HG03103 (cell line): ENCODE results near the gene CAPZA3.
"Not testable (repeated sequence)": the region's sequence is repeated elsewhere in the genome, so short reads cannot be mapped to it uniquely, and the experiment has no call there.

ENCODE experiments used
- ATAC-seq: cut with Tn5 transposase; IDR thresholded peaks from one replicate; pipeline ENCODE4 v1.9.1; 2021; ENCODE audit warnings: low read depth; ENCODE audit not compliant: unreplicated experiment

Gene CAPZA3, protein sequence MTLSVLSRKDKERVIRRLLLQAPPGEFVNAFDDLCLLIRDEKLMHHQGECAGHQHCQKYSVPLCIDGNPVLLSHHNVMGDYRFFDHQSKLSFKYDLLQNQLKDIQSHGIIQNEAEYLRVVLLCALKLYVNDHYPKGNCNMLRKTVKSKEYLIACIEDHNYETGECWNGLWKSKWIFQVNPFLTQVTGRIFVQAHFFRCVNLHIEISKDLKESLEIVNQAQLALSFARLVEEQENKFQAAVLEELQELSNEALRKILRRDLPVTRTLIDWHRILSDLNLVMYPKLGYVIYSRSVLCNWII

DNA sequence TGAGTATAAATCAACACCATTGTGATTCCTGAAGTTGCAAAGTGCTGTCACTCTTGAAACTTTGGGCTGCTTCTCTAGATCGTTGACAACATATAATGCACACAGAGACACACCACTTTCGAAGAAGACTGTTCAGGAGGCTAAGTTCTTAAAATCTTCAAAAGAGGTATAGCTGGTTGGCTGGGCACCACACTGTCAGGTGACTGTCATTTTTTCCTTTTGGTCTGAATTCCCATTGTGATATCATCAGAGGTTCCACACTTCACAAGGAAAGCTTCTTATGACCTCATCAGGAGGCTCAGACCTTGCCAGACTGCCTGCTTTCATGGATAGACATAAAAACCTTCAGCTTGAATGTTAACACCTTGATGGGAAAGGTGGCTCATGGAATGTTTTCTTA lies at the start of gene CAPZA3, which contains the start of gene PLCZ1:
Gene CAPZA3 (plus strand): TSS at position 301 of the 400 bp plus-strand sequence. CDS start 150 bp downstream, outside the sequence.
Gene PLCZ1 (minus strand): TSS at position 194 of the 400 bp plus-strand sequence. CDS start 641 bp downstream, outside the sequence.
- no peak for ATAC-seq

DNA sequence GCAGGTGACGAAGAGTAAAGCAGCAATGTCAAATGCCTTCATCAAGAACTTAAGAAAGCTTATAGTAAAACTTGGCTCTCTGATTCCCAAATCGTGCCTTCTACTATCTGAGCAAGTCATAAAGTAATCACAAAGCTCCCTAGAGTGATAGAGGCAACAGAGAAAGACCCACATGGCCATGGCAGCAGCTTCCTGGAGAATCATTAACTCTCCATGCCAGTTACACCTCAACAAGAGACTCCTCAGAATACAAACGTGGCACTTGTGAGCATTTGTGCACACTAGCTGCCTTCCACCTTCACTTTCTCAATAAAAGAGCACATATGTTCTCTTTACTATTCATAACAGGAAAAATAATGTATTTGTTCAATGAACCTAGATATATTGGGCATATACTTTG lies 48.1 kb upstream of the CAPZA3 start:
- no peak for ATAC-seq

DNA sequence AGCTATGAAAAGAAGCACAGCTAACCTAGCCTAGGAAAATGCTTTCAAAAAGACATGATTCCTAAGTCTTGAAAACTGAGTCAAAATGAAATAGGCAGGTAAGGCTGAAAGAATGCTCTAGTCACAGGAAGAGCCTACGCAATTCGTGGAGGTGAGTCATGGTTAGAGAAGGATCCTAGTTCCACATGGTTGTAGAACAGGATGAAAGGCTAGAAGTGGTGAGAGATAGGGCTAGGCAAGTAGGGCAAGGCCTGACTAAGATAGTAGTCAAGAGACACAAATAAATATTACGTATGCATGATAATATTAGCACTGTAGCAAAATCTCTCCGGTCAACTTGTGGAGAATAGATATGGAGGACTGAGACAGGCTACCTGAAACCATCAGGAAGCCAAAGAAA lies 47.3 kb upstream of the CAPZA3 start:
- ATAC-seq: no peak

DNA sequence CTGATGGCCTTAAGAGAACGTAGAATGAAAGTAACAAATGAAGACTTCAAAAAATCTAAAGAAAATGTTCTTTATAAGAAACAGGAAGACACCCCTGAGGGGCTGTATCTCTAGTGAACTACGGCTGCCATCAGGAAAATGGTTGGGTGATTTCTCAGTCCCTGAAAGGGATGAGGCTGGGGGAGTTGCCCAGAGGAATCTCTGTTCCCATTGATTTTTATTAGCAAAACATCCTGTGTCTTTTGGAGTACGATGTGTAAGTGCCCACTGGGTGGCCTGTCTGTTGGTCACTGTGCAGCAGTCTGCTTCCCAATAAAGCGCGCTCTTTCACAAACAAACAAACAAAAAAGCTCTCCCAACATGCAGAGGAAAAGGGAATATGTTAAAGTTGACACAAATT lies 43.9 kb upstream of the CAPZA3 start:
- not testable (repeated sequence) for ATAC-seq

DNA sequence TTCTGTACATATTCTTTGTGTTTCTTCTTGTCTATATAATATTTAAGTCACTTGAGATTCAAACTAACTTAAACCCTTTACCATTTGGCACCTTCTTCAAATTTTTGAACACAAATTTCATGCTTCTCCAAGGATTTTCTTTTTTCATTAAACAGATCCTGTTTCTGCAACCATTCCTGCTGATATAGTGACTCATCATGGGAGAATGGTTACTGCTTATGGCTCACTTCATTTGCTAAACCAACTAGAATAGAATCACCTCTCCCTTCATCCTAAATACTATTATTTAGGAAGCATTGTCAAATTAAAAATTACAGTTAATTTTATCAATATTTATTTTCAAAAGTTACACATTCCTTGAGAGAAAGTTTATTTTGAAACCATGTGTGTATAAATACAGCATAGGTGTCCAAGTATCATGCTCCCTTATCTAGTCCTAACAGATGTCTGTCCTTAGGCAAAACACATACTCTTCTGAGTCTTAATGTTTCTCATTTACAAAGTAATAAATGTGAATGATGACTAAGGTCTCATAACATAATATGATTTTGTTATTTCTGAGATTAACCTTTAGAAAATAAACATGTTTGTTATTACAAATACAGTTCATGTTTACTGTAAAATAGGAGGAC lies 40.8 kb upstream of the CAPZA3 start:
- no peak for ATAC-seq

DNA sequence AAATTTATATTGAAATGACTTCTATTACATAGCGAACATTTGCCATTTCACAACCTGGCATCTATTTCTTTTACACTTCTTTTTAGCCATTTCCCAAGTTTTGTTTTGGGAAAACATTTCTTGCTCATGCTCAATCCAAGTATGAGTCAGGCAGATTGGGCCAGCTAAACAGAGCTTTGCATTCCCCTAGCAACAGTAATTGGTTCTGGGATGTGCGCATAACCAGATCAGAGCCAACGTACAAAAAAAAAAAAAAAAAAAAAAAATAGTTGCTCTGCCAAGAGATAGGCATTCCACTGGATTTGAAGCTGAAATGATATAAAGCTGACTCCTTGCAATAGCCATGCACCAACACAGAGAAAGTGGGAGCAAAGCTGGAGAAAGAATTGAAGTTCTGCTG lies 37.6 kb upstream of the CAPZA3 start:
- ATAC-seq: no peak

DNA sequence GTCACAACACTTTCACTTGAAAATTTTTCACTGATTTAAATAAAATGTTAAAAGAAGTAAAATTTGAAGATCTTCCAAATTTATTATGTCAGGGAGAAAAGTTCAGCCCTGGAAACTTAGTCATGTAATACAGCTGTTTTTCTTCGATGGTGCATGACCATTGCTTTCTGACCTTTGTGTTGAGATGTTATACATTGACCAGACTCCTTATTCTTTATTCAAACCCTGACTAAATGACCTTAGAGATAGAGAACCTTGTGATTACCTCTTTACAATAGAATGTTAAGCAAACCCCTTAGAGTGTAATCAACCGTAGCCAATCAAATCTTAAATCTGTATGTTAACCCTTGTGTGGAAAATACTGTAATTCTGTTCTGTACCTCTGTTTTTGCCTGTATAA lies 34.6 kb upstream of the CAPZA3 start:
- ATAC-seq: no peak

DNA sequence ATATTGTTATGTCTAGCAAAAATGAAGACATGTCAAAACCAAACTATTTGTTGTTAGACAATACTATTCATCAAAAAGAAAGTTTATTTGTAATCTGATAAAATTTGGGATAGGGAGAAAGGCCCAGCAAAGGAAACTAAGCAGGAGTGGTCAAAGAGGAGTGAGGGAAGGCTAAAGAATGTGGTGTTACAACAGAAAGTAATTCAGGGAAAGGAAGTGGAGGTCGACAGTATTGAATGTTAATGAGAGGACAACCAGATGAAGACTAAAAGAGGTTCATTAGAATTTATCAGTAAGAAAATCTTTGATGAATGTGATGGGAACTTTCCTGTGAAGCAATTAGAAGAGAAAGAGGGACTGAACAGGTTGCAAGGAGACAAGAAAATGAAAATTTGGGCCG lies 34.0 kb upstream of the CAPZA3 start:
- ATAC-seq: no peak

DNA sequence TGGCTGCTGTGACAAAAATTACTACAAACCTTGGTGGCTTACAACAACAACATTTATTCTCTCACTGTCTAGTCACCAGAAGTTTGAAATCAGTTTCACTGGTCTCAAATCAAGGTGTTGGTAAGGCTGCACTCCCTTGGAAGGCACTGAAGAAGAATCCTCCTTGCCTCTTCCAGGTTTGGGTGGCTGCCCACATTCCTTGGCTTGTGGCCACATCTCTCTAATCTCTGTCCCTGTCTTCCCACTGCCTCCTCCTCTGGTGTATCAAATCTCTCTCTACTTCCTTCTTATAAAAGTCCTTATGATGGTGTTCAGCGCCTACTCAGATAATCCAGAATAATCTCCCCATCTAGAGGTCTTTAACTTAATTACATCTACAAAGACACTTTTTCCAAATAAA lies 31.1 kb upstream of the CAPZA3 start:
- no peak for ATAC-seq

DNA sequence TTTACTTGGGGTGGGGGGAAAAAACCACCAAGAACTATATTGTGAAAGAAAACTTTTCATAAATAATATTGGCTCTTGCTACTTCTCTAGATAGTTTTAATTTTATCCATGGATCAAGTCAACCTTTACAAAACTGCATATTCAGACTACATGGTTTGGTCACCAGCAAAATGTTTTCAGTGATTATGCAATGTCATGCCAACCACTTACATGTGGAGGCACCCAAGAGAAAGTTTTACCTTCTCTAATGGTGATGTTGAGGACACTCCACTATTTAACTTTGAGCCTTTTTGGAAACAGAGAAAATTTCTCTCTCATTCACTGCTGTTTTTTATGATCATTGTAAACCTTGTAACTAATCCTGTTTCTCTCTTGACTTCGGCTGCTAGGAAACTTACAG lies 21.7 kb upstream of the CAPZA3 start:
- ATAC-seq: no peak

DNA sequence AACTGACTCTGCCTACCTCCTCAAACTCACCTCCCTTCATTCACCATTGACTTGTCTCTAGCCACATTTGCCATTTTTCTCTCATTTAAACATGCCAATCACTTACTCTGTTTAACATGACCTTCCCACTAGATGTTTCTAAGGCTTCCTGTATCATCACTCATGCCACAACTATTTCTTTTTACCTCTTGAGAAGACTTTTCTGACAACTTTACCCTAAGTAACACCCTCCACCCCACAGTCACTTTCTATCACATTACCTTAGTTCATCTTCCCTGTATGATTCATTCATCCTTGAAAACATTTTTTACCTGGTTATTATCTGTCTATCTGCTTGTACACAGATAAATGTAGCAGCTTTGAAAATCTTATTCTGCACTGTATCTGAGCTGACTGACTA lies 19.5 kb upstream of the CAPZA3 start:
- no peak for ATAC-seq

DNA sequence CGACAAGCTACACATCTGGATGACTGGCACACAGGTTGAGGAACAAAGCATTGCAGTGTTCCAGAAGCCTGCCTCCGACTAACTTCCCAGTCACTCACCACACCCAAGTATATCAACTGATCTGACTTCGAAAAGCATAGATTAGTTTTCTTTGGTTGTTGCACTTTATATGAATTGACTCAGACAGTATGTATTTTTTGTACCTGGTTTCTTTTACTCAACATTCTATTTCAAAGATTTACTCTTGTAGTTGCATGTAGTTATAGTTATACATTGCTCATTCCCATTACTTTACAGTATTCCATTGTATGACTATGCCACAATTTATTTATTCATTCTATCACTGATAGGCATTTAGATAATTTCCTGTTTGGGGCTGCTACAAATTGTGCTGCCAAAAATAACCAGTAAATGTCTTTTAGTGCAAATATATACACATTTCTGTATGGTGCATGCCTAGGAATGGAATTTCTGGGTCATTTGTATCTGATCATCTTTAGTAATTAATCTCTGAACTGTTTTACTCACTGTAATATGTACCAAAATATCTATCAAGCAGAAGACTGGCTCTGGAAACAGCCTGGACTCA lies 17.9 kb upstream of the CAPZA3 start:
- ATAC-seq: no peak

DNA sequence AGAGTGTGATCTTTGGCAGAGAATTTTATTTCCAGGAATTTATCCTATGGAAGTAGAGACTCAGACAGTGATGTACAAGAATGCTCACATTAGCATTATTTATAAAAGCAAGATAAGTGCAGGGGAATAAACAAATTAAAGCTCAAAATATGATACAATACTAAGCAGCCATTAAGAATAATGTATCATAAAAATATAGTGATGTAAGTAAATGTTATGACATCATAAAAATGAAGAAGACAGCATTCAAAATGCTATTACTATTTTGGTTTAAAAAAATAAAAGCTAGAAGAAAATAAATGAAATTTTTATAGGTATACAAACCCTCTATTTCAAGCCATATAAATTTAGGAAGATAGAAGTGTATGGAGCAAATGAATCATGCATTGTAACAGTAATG lies 17.2 kb upstream of the CAPZA3 start:
- no peak for ATAC-seq

DNA sequence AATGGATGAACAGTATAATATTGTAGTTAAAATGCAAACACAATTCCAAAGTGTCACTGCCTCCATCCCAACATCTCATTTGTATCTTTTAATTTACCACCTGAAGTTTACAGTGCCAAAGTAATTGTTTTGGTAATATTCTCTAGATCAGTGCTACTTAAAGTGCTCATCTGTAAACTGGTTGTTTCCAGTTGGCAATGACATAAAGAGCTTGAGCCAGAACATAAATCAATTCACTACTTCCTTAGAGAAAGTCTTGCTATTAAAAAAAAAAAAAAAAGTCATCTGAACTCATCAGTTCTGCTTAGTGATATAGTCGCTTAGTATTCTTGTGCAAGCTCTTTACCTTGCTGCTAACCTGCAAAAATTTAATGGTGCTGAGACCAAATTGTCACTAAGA lies 16.5 kb upstream of the CAPZA3 start:
- no peak for ATAC-seq

DNA sequence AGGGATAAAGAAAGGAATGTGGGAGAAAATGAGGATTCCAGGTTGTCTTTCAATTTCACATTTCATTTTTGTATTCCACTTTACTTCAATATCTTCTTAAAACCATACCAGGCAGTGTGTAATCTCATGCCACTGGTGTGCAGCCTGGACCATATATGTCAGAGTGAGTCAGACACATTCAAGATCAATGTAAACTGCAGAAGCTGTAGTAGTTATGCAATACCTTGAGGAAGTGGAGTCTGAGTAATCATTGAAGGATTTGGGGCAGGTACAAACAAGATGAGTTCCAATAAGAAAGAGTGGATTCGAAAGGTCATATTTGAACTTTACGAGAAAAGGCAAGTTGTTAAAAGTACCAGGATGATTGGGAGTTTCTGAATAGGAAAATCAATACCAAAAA lies 14.2 kb upstream of the CAPZA3 start:
- ATAC-seq: no peak

DNA sequence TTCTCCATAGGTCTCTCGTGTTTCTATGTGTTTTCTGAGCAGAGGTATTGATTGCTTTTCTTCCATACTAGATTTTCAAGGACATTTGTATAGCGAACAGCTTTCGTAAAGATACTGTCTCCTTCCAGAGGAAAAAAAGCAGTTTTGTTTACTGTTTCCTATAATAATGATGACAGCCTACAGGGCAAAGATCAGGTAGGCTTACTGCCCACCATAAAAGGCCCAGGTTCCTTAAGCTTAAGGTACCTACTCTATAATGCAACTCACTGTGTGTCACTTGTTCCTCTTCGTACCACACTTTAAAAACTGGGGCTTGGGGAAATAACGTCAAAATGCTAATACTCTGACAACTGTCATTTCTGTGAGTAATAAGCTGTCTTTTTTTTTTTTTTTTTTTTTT lies 6.8 kb upstream of the CAPZA3 start:
- ATAC-seq: no peak

DNA sequence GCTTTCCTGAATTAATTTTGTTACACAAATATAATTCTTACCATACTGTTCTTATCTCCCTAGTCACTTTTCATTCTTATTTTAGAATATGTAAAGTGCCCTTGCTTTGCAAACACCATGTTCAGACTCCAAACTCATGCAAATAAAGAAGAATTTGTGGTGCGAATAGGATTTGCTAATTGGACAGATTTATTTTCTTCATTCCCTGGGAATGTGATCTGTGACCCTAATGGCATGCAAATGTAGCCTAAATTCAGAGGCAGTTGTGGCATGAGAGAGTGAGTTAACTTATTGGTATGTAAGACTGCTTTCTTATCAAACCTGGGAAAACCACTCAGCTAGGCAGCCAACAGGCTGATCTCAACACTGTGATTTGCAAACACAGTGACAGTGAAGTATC lies 10.0 kb downstream of the CAPZA3 start:
- ATAC-seq: no peak

DNA sequence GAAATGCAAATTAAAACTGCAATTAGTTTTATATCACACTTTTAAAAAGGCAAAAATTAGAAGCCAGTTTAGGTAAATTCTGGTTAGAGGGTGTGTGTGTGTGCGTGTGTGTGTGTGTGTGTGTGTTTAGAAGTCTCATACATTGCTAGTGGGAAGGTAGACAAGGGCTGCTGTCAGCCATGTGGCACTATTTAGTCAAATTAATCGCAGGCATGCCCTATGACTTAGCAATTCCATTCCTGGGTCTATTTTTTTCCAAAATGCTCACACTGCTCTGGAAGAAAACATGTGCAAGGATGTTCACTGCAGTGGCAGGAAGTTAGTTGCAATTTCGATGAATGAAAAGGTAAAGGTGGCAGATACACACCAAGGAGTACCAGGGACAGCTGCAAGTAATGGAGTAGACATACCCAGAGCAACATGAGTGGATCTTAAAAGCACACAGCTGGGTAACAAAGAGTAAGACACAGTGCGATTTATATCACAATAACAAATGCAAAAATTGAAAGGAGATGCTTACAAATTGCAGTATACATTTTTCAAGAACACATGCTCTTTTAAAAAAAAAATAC lies 11.6 kb downstream of the CAPZA3 start:
- no peak for ATAC-seq

DNA sequence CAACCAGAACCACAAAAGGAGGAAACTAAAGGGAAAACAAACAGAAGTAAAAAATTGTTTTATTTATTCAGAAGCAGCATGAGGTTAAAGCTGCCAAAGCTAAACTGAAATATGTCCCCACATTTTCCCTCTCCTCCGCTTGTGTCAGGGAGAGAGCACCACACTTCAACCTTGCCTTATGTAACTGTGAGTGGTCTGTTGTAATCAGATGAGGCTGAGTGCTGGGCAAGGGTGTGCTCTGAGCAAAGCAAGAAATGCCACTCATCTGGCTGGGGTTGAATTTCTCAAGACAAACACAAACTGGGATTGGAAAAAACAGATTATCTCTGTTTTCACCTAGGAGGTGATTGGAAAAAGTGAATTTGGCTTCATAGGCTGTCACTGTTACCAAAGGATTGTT lies 12.2 kb downstream of the CAPZA3 start:
- ATAC-seq: no peak

DNA sequence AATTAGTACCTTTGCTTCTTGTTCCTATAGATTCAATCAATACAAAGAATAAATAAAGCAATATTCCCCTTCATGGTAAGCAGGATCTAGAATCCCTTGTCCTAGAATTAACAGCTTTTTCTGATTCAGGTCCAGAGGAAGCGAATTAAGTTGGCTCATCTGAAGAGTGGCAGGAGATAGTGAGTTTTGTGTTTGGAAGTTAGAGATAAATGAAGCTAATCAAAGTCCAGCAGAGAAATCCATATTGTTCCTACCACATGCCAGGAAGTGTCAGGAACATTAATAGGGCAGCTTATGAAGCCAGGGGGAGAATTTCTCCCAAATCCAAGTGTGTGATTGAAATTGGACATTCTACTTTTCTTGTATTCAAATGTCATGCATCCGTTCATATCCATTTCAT lies 13.9 kb downstream of the CAPZA3 start:
- no peak for ATAC-seq

DNA sequence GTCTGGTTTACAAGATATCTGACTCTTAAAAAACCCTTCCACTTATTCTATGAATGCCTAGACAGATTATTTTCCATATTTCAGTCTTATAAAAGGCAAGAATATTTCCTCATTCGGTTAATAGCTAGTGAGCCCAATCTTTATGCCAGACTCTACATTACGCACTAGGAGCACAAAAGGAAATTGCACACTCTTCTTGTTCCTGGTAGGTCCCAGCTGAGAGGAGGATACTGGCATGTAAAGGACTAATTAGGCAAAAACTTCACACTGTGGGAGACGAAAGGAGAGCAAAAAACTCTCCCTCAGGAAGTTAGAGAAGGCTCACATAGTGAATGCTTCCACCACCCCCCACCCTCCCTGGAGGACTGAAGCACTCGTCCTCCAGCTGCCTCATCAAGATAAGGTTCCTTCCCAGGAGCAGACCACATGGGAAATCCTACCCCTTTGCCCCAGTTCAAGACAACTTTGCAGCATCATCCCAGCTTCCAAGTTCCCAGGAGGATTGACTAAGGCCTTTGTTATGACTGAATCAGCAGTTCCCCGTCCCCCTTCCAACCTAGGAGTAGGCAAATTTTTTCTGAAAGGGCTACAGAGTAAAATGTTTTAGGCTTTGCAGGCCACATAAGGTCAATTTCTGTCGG lies 14.5 kb downstream of the CAPZA3 start:
- ATAC-seq: no peak
